Measurements from ENCODE around the gene LRIT3.

The LRIT3 gene

DNA sequence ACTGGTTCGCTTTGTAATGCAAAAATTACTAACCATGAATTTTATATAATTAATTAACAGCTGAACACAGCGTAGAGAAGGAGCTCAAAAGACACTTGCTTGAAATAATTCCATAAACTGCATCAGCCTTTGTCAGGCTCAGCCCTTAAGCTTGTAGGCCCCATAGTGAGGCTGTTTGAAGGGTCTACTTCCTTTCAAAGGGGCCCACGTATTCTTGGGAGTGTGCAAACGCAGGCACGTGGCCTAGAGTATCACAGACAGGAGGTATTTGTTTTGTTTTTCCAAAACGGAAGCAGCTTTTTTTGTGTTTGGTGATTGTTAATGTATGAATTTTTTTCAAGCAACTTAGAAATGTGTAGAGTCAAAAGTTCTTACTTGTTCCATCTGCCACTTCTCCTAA lies 39.2 kb downstream of the LRIT3 start:
- ChIA-PET POLR2A (ENCODE audit: low non-redundant PET) (no interaction called here), CTCF (interaction anchor here (0.6 kb wide), 1 partner anchor 82 kb away, joined by 4 read pairs; no protein-coding TSS in a partner anchor)
- TF ChIP-seq CTCF (conservative IDR thresholded peaks at IDR 0.05; ENCODE audit: low read depth): no peak
- no peak for DNase-seq (ENCODE audit: low spot score)
- no peak overlapping the region for H3K27ac ChIP-seq

GRCh38 chr4:109890076-109890475 lies 42.2 kb downstream of the LRIT3 start:
- ChIA-PET POLR2A (ENCODE audit: low non-redundant PET) (no interaction called here), CTCF (interaction anchor here (0.7 kb wide), 1 partner anchor 58 kb away, joined by 3 read pairs; no protein-coding TSS in a partner anchor)
- H3K27ac ChIP-seq: no peak overlapping the region
- TF ChIP-seq CTCF (conservative IDR thresholded peaks at IDR 0.05; ENCODE audit: low read depth): no peak
- DNase-seq (ENCODE audit: low spot score): no peak

DNA sequence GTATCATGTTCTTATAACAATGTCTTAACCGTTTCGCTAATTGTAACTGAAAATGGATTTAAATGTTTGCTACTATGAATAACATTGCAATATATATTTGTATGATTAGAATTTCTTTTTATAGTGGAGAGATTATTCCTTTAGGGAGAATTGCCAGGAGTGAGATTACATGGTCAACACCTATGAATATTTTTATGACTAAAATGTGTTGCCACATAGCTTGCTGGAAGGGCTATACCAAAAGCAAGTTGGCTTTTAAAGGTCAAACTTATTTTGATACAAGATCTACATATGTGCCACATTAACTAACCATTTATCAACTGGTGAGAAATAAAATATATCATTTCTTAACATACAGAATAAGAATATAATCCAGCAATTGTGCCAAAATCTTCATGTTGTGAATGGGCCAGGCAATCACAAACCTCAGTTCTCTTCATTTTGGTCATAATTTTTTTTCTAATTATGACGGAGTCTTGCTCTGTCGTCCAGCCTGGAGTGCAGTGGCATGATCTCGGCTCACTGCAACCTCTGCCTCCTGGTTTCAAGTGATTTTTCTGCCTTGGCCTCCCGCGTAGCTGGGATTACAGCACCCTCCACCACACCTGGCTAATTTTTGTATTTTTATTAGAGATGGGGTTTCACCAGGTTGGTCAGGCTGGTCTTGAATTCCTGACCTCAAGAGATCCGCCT lies 54.8 kb downstream of the LRIT3 start:
- ChIA-PET POLR2A (ENCODE audit: low non-redundant PET) (no interaction called here), CTCF (no interaction called here)
- no peak overlapping the region for H3K27ac ChIP-seq
- no peak for TF ChIP-seq CTCF (conservative IDR thresholded peaks at IDR 0.05; ENCODE audit: low read depth)
- no peak for DNase-seq (ENCODE audit: low spot score)

- ChIA-PET POLR2A (ENCODE audit: low non-redundant PET) (no interaction called here), CTCF (no interaction called here)
- no peak overlapping the region for H3K27ac ChIP-seq
- no peak for TF ChIP-seq CTCF (conservative IDR thresholded peaks at IDR 0.05; ENCODE audit: low read depth)
- DNase-seq (ENCODE audit: low spot score): no peak
Measured at GRCh38 chr4:109908731-109909130, 60.8 kb downstream of the LRIT3 start.

GRCh38 chr4:109910256-109910655 lies 62.3 kb downstream of the LRIT3 start:
- ChIA-PET POLR2A (ENCODE audit: low non-redundant PET) (no interaction called here), CTCF (no interaction called here)
- TF ChIP-seq CTCF (conservative IDR thresholded peaks at IDR 0.05; ENCODE audit: low read depth): no peak
- no peak overlapping the region for H3K27ac ChIP-seq
- DNase-seq (ENCODE audit: low spot score): no peak

DNA sequence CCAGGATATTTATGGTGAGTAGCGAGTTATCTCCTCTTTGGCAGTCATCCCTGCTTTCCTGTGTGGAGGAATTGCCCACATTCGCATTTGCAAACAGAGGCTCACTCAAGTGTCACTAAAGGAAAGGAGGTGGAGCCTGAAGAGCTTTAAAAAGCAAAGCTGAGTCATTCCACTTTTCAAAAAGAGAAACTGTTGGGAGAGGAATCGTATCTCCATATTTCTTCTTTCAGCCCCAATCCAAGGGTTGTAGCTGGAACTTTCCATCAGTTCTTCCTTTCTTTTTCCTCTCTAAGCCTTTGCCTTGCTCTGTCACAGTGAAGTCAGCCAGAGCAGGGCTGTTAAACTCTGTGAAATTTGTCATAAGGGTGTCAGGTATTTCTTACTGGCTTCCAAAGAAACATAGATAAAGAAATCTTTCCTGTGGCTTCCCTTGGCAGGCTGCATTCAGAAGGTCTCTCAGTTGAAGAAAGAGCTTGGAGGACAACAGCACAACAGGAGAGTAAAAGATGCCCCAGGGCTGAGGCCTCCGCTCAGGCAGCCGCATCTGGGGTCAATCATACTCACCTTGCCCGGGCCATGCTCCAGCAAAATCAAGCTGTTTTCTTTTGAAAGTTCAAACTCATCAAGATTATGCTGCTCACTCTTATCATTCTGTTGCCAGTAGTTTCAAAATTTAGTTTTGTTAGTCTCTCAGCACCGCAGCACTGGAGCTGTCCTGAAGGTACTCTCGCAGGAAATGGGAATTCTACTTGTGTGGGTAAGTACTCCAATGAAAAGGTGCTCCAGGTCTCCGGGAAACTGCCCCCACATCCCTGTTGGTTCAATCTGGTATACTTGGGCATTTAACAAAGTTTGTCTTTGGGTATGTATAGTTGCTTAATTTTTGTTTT lies 65.0 kb downstream of the LRIT3 start, which contains the start of gene EGF:
EGF (plus strand) TSS at position 178 of the 890 bp plus-strand sequence; CDS start at position 631, 453 bp downstream.
- ChIA-PET POLR2A (ENCODE audit: low non-redundant PET) (no interaction called here), CTCF (no interaction called here)
- DNase-seq (ENCODE audit: low spot score): no peak
- TF ChIP-seq CTCF (conservative IDR thresholded peaks at IDR 0.05; ENCODE audit: low read depth): no peak
- H3K27ac ChIP-seq: no peak within 1 kb of the TSS

All from RWPE1 (cell line).